Prostate gland (tissue), 2 donors: ENCODE data around the gene TYRP1. TPM values are rescaled to one million over a fixed set of nuclear protein-coding genes. Genes with fewer than 3 reads are reported as not detected.
"Not testable (repeated sequence)": the region's sequence is repeated elsewhere in the genome, so short reads cannot be mapped to it uniquely, and the experiment has no call there.

Experiments
- DNase-seq: peaks from one replicate; pipeline ENCODE4 v3.0.0-alpha.2; 2019; ENCODE audit warnings: low spot score
- H3K27ac ChIP-seq, 2 donors: fragments of 200-600 bp; sonication (generic); 2 replicates each; pipeline ENCODE4 v1.5.1; 2017 to 2019
- H3K27me3 ChIP-seq: fragments of 200-600 bp; sonication (generic); replicated peaks from 2 replicates; pipeline ENCODE4 v1.5.1; 2019; ENCODE audit not compliant: insufficient read depth
- H3K36me3 ChIP-seq, 2 donors: fragments of 200-600 bp; sonication (generic); 1 replicate in 1 of 2; 2 replicates in 1 of 2; pipeline versions ENCODE4 v1.5.1 to v1.8.1; 2017 to 2019
- H3K4me1 ChIP-seq: fragments of 200-600 bp; sonication (generic); replicated peaks from 2 replicates; pipeline ENCODE4 v1.5.1; 2019
- H3K4me3 ChIP-seq, 2 donors: fragments of 200-600 bp; sonication (generic); 2 replicates each; pipeline ENCODE4 v1.5.1; 2017 to 2019
- H3K9me3 ChIP-seq: fragments of 200-600 bp; sonication (generic); 2 replicates; pipeline ENCODE4 v1.5.1; 2017
- POLR2A ChIP-seq: fragments of 450-650 bp; IDR thresholded peaks from one replicate; pipeline ENCODE4 v1.6.1; 2016; ENCODE audit warnings: antibody characterized with exemption, mild to moderate bottlenecking
- POLR2AphosphoS5 ChIP-seq: sonication (generic); formaldehyde crosslinking; IDR thresholded peaks from one replicate; pipeline ENCODE4 v1.6.1; 2017; ENCODE audit warnings: antibody characterized with exemption
- WGBS: methylation state at CpG from one replicate; pipeline ENCODE4 v1.1.5; 2018; 5-methylcytosine and 5-hydroxymethylcytosine counted together
- intact Hi-C: fragments of 100-400 bp; cut with DNase I; formaldehyde crosslinking; loops from one replicate; pipeline ENCODE4 v1.14.2; 2022
- total RNA-seq, 2 donors: library from RNA; depleted of rRNA; stranded (reverse); fragments of >200 nt; gene quantifications; one replicate each; pipeline ENCODE4 v1.1.0, GENCODE V29; 2016
- TF ChIP-seq, protein P1 (sequence below), 4 experiments: fragments of 200-600 bp in 2 of 4; fragments of 450-650 bp in 2 of 4; sonication (generic) in 2 of 4; IDR thresholded peaks; 1 replicate in 3 of 4; 2 replicates in 1 of 4; pipeline ENCODE4 v1.5.1; 2016 to 2019; ENCODE audit warnings: antibody characterized with exemption in 4 of 4, mild to moderate bottlenecking in 2 of 4, moderate library complexity in 2 of 4

TYRP1 gene
- total RNA-seq, 2 donors from 2014 or later = 0.80 TPM; not detected in 1

DNA sequence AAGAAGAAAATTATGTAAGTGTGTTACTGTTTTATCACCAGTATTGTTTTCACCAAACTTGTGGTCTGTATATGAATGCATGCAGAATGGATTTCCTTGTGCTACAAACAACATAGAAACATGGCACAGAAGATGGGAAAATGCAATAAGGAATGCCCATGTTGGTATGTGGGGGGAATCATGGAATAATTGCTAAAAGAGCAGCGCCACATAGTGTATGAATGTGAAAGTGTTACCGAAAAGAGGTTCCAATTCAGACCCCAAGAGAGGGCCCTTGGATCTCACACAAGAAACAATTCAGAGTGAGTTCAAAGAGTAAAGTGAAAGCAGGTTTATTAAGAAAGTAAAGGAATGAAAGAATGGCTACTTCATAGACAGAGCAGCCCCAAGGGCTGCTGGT lies 26.4 kb upstream of the TYRP1 start:
- no peaks in the 10 kb centered on the region for H3K9me3 ChIP-seq
- no peak overlapping the region for H3K27ac ChIP-seq
- H3K4me3 ChIP-seq = no peak overlapping the region
- H3K27me3 ChIP-seq = no peaks in the 10 kb centered on the region
- no peaks in the 10 kb centered on the region for H3K4me1 ChIP-seq
- DNase-seq = no peak
- 58% methylated on average over 2 of the region's 2 CpGs for whole genome bisulfite sequencing
- no peaks in the 10 kb centered on the region for H3K36me3 ChIP-seq
- intact Hi-C loops = no loop called here
- TF ChIP-seq, protein P1, sequence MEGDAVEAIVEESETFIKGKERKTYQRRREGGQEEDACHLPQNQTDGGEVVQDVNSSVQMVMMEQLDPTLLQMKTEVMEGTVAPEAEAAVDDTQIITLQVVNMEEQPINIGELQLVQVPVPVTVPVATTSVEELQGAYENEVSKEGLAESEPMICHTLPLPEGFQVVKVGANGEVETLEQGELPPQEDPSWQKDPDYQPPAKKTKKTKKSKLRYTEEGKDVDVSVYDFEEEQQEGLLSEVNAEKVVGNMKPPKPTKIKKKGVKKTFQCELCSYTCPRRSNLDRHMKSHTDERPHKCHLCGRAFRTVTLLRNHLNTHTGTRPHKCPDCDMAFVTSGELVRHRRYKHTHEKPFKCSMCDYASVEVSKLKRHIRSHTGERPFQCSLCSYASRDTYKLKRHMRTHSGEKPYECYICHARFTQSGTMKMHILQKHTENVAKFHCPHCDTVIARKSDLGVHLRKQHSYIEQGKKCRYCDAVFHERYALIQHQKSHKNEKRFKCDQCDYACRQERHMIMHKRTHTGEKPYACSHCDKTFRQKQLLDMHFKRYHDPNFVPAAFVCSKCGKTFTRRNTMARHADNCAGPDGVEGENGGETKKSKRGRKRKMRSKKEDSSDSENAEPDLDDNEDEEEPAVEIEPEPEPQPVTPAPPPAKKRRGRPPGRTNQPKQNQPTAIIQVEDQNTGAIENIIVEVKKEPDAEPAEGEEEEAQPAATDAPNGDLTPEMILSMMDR (IDR thresholded peaks at IDR 0.05) = no peak
- TF ChIP-seq POLR2A (no peak), POLR2AphosphoS5 (no peak)

DNA sequence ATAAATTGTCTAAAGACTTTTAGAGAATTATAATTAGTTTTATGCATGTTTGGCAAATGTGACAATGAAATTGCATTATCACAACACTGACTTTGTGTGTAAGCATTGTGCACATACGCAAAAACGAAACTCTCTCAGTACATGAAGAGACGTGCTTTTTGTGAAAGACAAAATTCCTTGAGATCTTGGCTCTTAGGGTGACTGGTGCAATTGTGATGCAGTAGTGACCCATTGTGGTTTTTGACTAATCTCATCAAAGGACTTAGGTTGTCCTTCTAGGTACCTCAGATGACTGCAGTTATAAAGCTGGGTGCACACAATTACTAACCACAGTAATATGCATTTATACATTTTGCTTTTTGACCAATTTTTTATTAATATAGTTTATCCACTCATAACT lies 25.3 kb upstream of the TYRP1 start:
- no peak overlapping the region for H3K27ac ChIP-seq
- no peaks in the 10 kb centered on the region for H3K9me3 ChIP-seq
- no peaks in the 10 kb centered on the region for H3K4me1 ChIP-seq
- TF ChIP-seq, protein P1 (IDR thresholded peaks at IDR 0.05) = no peak
- DNase-seq = no peak
- no peaks in the 10 kb centered on the region for H3K27me3 ChIP-seq
- intact Hi-C loops = no loop called here
- no peak overlapping the region for H3K4me3 ChIP-seq
- 82% methylated on average over 3 of the region's 3 CpGs for WGBS
- H3K36me3 ChIP-seq = no peaks in the 10 kb centered on the region

DNA sequence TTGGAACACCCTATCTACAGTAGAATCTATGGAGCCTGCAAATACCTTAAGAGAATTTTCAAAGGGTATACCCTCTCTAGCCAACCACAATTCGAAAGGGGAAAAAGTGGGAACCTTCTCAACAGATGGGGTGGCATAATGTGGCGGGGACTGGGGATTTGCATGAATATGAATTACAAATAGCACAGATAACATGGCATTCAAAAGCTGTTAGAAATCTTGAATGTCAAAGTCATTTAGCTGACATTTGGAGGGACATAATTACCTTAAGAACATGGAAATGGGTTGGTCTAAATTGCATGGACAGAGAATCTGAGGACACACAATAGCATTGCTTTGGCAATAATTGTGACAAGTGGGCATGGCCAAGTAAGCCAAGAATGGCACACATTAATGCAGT lies 23.2 kb upstream of the TYRP1 start:
- intact Hi-C loops = no loop called here
- Histone ChIP-seq H3K27me3 (no peaks in the 10 kb centered on the region), H3K36me3 (no peaks in the 10 kb centered on the region), H3K4me1 (no peaks in the 10 kb centered on the region), H3K27ac (no peak overlapping the region), H3K4me3 (no peak overlapping the region), H3K9me3 (no peaks in the 10 kb centered on the region)
- TF ChIP-seq, protein P1 (IDR thresholded peaks at IDR 0.05) = no peak
- TF ChIP-seq POLR2AphosphoS5 (no peak), POLR2A (no peak)
- WGBS = 85% methylated on average over 2 of the region's 2 CpGs
- DNase-seq = no peak

DNA sequence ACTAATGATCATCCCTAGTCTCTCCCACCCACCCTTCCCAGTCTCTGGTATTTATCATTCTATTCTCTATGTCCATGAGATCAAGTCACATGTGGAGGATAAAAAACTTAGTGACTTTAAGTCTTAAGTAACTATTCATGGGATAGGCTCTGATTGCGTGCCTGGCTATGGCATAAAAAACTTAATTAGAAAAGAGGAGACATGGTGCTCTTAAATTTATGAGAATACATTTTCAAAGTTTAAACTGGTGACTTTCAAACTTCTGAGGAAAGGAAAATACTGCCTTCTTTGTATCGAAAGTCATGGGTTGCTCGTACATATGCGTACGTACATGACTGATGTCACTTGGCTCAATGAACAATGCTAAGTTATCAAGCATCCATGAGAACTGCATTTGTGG lies 18.2 kb upstream of the TYRP1 start:
- no peak overlapping the region for H3K4me3 ChIP-seq

DNA sequence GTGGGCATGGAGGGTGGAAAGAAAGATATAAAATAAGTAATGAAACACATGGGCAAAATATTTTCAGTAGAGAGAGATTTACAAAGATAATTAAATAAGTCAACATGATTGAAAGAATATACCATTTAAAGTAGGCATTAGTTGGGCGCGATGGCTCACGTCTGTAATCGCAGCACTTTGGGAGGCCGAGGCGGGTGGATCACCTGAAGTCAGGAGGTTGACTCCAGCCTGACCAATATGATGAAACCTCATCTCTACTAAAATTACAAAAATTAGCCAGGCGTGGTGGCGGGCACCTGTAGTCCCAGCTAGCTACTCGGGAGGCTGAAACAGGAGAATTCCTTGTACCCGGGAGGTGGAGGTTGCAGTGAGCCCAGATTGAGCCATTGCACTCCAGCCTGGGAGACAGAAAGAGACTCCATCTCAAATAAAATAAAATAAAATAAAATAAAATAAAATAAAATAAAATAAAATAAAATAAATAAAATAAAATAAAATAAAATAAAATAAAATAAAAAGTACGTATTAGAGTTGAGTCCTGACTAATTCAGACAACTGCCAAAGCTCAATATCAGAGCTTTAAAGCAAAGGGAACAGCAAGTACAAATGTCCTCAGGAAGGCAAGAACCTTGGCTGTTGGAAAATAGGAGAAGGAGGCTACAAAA lies 15.6 kb upstream of the TYRP1 start:
- intact Hi-C loops, H3K36me3 ChIP-seq, H3K4me3 ChIP-seq, DNase-seq, H3K9me3 ChIP-seq, H3K27me3 ChIP-seq, H3K27ac ChIP-seq, H3K4me1 ChIP-seq: not testable (repeated sequence)
- 93% methylated on average over 11 of the region's 11 CpGs for WGBS

More for the DNA sequence above, 18.2 kb upstream of the TYRP1 start:
- no peak overlapping the region for H3K27ac ChIP-seq
- no peak for TF ChIP-seq POLR2AphosphoS5
- TF ChIP-seq, protein P1 (IDR thresholded peaks at IDR 0.05) = no peak
- TF ChIP-seq POLR2A = no peak
- 82% methylated on average over 5 of the region's 5 CpGs for WGBS
- intact Hi-C loops = no loop called here
- H3K9me3 ChIP-seq = no peaks in the 10 kb centered on the region
- H3K27me3 ChIP-seq = no peaks in the 10 kb centered on the region
- no peaks in the 10 kb centered on the region for H3K4me1 ChIP-seq
- no peaks in the 10 kb centered on the region for H3K36me3 ChIP-seq
- DNase-seq = no peak
